Lower leg skin (tissue), 3 donors: ENCODE measurements around the gene COL8A2.

Source experiments
- POLR2A ChIP-seq, 2 donors: fragments of 450-650 bp; IDR thresholded peaks; one replicate each; pipeline ENCODE4 v1.6.1; 2016 to 2017; ENCODE audit warnings: antibody characterized with exemption in 2 of 2, mild to moderate bottlenecking in 1 of 2, moderate library complexity in 1 of 2
- TF ChIP-seq, protein P1 (sequence below), 3 donors: fragments of 450-650 bp; IDR thresholded peaks; one replicate each; pipeline ENCODE4 v1.5.1; 2016; ENCODE audit warnings: antibody characterized with exemption in 3 of 3, mild to moderate bottlenecking in 3 of 3, moderate library complexity in 2 of 3

DNA sequence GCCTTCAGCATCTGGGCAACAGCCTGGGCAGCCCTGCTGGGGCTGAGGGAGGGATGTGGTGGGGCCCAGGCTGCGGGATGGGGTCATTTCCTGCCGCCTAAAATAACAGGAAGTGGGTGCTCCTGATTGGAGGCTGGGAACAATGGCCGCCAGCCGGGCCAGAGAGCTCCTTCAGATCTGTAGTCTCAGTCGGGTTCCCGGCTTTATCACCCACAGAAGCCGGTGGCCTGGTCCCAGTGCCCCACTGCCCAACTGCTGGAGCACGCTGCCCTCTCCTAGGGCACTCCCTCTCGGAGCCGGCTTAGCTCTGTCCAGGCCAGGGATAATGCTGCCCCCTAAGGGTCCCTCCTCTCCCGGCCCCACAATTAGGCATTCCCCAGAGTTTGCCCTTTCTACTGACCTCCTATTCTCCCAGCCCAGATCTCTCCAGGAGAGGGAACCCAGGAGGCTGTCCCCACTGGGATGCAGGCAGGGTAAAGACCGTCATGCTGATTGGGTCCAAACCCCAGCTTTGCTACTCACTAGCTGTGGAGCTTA is 36.0 kb upstream of the COL8A2 start:
- no peak for TF ChIP-seq POLR2A (IDR thresholded peaks at IDR 0.05)
- TF ChIP-seq, protein P1, sequence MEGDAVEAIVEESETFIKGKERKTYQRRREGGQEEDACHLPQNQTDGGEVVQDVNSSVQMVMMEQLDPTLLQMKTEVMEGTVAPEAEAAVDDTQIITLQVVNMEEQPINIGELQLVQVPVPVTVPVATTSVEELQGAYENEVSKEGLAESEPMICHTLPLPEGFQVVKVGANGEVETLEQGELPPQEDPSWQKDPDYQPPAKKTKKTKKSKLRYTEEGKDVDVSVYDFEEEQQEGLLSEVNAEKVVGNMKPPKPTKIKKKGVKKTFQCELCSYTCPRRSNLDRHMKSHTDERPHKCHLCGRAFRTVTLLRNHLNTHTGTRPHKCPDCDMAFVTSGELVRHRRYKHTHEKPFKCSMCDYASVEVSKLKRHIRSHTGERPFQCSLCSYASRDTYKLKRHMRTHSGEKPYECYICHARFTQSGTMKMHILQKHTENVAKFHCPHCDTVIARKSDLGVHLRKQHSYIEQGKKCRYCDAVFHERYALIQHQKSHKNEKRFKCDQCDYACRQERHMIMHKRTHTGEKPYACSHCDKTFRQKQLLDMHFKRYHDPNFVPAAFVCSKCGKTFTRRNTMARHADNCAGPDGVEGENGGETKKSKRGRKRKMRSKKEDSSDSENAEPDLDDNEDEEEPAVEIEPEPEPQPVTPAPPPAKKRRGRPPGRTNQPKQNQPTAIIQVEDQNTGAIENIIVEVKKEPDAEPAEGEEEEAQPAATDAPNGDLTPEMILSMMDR (IDR thresholded peaks at IDR 0.05) = no peak
